BLaER1 (cell line): ENCODE data around the gene BCAS1.
"Not testable (repeated sequence)": the region's sequence is repeated elsewhere in the genome, so short reads cannot be mapped to it uniquely, and the experiment has no call there.

ENCODE experiments used
- H3K27ac ChIP-seq: shearing (Covaris generic); formaldehyde crosslinking; 2 replicates; pipeline ENCODE4 v1.8.1; 2022
- H3K27me3 ChIP-seq: shearing (Covaris generic); formaldehyde crosslinking; 2 replicates; pipeline ENCODE4 v1.8.1; 2022
- H3K36me3 ChIP-seq: shearing (Covaris generic); formaldehyde crosslinking; 2 replicates; pipeline ENCODE4 v1.8.1; 2022
- H3K4me1 ChIP-seq: shearing (Covaris generic); formaldehyde crosslinking; 2 replicates; pipeline ENCODE4 v1.8.1; 2022
- H3K4me2 ChIP-seq: shearing (Covaris generic); formaldehyde crosslinking; 2 replicates; pipeline ENCODE4 v1.8.1; 2022
- H3K4me3 ChIP-seq: shearing (Covaris generic); formaldehyde crosslinking; 2 replicates; pipeline ENCODE4 v1.8.1; 2022
- H3K9ac ChIP-seq: shearing (Covaris generic); formaldehyde crosslinking; 2 replicates; pipeline ENCODE4 v1.8.1; 2022
- H3K9me3 ChIP-seq: shearing (Covaris generic); formaldehyde crosslinking; 2 replicates; pipeline ENCODE4 v1.8.1; 2022
- H4K20me1 ChIP-seq: shearing (Covaris generic); formaldehyde crosslinking; 2 replicates; pipeline ENCODE4 v1.8.1; 2022
- Cebpa-rat ChIP-seq: shearing (Covaris generic); IDR thresholded peaks from 2 replicates; pipeline ENCODE4 v1.8.1; 2022

BCAS1 gene

GRCh38 chr20:54013471-54013870, 56.9 kb downstream of the BCAS1 start:
- no peak overlapping the region for H3K27ac ChIP-seq
- no peaks in the 10 kb centered on the region for H4K20me1 ChIP-seq
- no peak overlapping the region for H3K4me3 ChIP-seq
- H3K9ac ChIP-seq = no peak overlapping the region
- no peaks in the 10 kb centered on the region for H3K27me3 ChIP-seq
- H3K4me2 ChIP-seq = no peak overlapping the region
- H3K4me1 ChIP-seq = peaks cover 12% of the 10 kb centered on the region; the same call in 1 of the 2 replicates
- TF ChIP-seq Cebpa-rat = no peak
- no peaks in the 10 kb centered on the region for H3K36me3 ChIP-seq
- H3K9me3 ChIP-seq = no peaks in the 10 kb centered on the region

GRCh38 chr20:54011346-54011745, 59.0 kb downstream of the BCAS1 start:
- TF ChIP-seq Cebpa-rat = no peak

GRCh38 chr20:54006216-54006615, 64.2 kb downstream of the BCAS1 start:
- not testable (repeated sequence) for H3K9ac ChIP-seq, H3K4me2 ChIP-seq, H4K20me1 ChIP-seq, H3K27ac ChIP-seq, H3K36me3 ChIP-seq, H3K27me3 ChIP-seq, H3K4me3 ChIP-seq, H3K4me1 ChIP-seq
- H3K9me3 ChIP-seq = peaks cover 11% of the 10 kb centered on the region

More at GRCh38 chr20:54011346-54011745, 59.0 kb downstream of the BCAS1 start:
- no peak overlapping the region for H3K4me3 ChIP-seq
- H4K20me1 ChIP-seq = no peaks in the 10 kb centered on the region
- H3K4me1 ChIP-seq = no peaks in the 10 kb centered on the region
- H3K27ac ChIP-seq = no peak overlapping the region
- H3K9ac ChIP-seq = no peak overlapping the region
- H3K27me3 ChIP-seq = no peaks in the 10 kb centered on the region
- H3K36me3 ChIP-seq = no peaks in the 10 kb centered on the region
- H3K4me2 ChIP-seq = no peak overlapping the region
- H3K9me3 ChIP-seq = no peaks in the 10 kb centered on the region

- Histone ChIP-seq H3K27ac (no peak overlapping the region), H3K9me3 (peaks cover 18% of the 10 kb centered on the region), H3K4me3 (no peak overlapping the region), H4K20me1 (no peaks in the 10 kb centered on the region), H3K27me3 (no peaks in the 10 kb centered on the region), H3K4me1 (no peaks in the 10 kb centered on the region), H3K36me3 (no peaks in the 10 kb centered on the region), H3K4me2 (no peak overlapping the region), H3K9ac (no peak overlapping the region)
- no peak for TF ChIP-seq Cebpa-rat
These were observed 64.9 kb downstream of the BCAS1 start for GRCh38 chr20:54005524-54005923.

GRCh38 chr20:54004445-54004844, 65.9 kb downstream of the BCAS1 start:
- Histone ChIP-seq H4K20me1 (no peaks in the 10 kb centered on the region), H3K4me1 (no peaks in the 10 kb centered on the region), H3K36me3 (no peaks in the 10 kb centered on the region), H3K27me3 (no peaks in the 10 kb centered on the region), H3K9me3 (peaks cover 28% of the 10 kb centered on the region), H3K9ac (no peak overlapping the region), H3K4me2 (no peak overlapping the region), H3K27ac (no peak overlapping the region), H3K4me3 (no peak overlapping the region)
- TF ChIP-seq Cebpa-rat = no peak

GRCh38 chr20:54002741-54003140, 67.7 kb downstream of the BCAS1 start:
- H3K4me3 ChIP-seq = no peak overlapping the region
- no peaks in the 10 kb centered on the region for H3K4me1 ChIP-seq
- no peak overlapping the region for H3K9ac ChIP-seq
- peaks cover 32% of the 10 kb centered on the region for H3K9me3 ChIP-seq
- no peak overlapping the region for H3K27ac ChIP-seq
- no peaks in the 10 kb centered on the region for H3K36me3 ChIP-seq
- no peaks in the 10 kb centered on the region for H3K27me3 ChIP-seq
- no peak for TF ChIP-seq Cebpa-rat
- no peaks in the 10 kb centered on the region for H4K20me1 ChIP-seq
- no peak overlapping the region for H3K4me2 ChIP-seq

- TF ChIP-seq Cebpa-rat = no peak
- H3K4me2 ChIP-seq = no peak overlapping the region
- no peak overlapping the region for H3K9ac ChIP-seq
- no peaks in the 10 kb centered on the region for H4K20me1 ChIP-seq
- H3K4me3 ChIP-seq = no peak overlapping the region
- no peak overlapping the region for H3K27ac ChIP-seq
- H3K27me3 ChIP-seq = no peaks in the 10 kb centered on the region
- H3K9me3 ChIP-seq = peaks cover 32% of the 10 kb centered on the region
- no peaks in the 10 kb centered on the region for H3K4me1 ChIP-seq
- H3K36me3 ChIP-seq = no peaks in the 10 kb centered on the region
These were observed 68.3 kb downstream of the BCAS1 start for GRCh38 chr20:54002056-54002575.

- Histone ChIP-seq H3K27me3 (no peaks in the 10 kb centered on the region), H3K4me1 (no peaks in the 10 kb centered on the region), H4K20me1 (no peaks in the 10 kb centered on the region), H3K36me3 (no peaks in the 10 kb centered on the region), H3K9me3 (peaks cover 32% of the 10 kb centered on the region), H3K9ac (no peak overlapping the region), H3K4me3 (no peak overlapping the region), H3K27ac (no peak overlapping the region), H3K4me2 (no peak overlapping the region)
- no peak for TF ChIP-seq Cebpa-rat
These were observed 69.5 kb downstream of the BCAS1 start for GRCh38 chr20:54000914-54001313.

- H3K27me3 ChIP-seq = no peaks in the 10 kb centered on the region
- H3K4me3 ChIP-seq = no peak overlapping the region
- H3K9me3 ChIP-seq = peaks cover 32% of the 10 kb centered on the region
- H3K27ac ChIP-seq = no peak overlapping the region
- H3K4me1 ChIP-seq = no peaks in the 10 kb centered on the region
- H3K4me2 ChIP-seq = no peak overlapping the region
- no peaks in the 10 kb centered on the region for H3K36me3 ChIP-seq
- no peaks in the 10 kb centered on the region for H4K20me1 ChIP-seq
- H3K9ac ChIP-seq = no peak overlapping the region
- no peak for TF ChIP-seq Cebpa-rat
These were observed 70.1 kb downstream of the BCAS1 start for GRCh38 chr20:54000262-54000661.

- Histone ChIP-seq H3K4me3 (no peak overlapping the region), H4K20me1 (no peaks in the 10 kb centered on the region), H3K9ac (no peak overlapping the region), H3K27me3 (no peaks in the 10 kb centered on the region), H3K4me2 (no peak overlapping the region), H3K36me3 (no peaks in the 10 kb centered on the region), H3K9me3 (peaks cover 32% of the 10 kb centered on the region), H3K27ac (no peak overlapping the region), H3K4me1 (no peaks in the 10 kb centered on the region)
- TF ChIP-seq Cebpa-rat = no peak
These were observed 71.3 kb downstream of the BCAS1 start for GRCh38 chr20:53999077-53999476.
